OCI-LY1 (cell line): Measurements from ENCODE around the gene AAK1.

Experiments
- H2AFZ ChIP-seq: fragments of 200-600 bp; sonication (generic), shearing (Covaris generic); 2 replicates; pipeline ENCODE4 v1.6.0; 2014; ENCODE audit warnings: antibody characterized with exemption, mild to moderate bottlenecking, low read length
- H3F3A ChIP-seq: fragments of 200-600 bp; sonication (generic), shearing (Covaris generic); 2 replicates; pipeline ENCODE4 v1.6.0; 2014; ENCODE audit warnings: mild to moderate bottlenecking, antibody characterized with exemption, low read length, moderate library complexity; ENCODE audit not compliant: insufficient read depth
- H3K27ac ChIP-seq: fragments of 200-600 bp; sonication (generic); 2 replicates; pipeline ENCODE4 v1.5.1; 2014; ENCODE audit warnings: low read length, mixed run types, mild to moderate bottlenecking, low read depth; ENCODE audit not compliant: poor library complexity, severe bottlenecking
- H3K27me3 ChIP-seq: fragments of 200-600 bp; sonication (generic); 2 replicates; pipeline ENCODE4 v1.6.0; 2014; ENCODE audit warnings: antibody characterized with exemption, mild to moderate bottlenecking, low read length, moderate library complexity; ENCODE audit not compliant: insufficient read depth
- H3K36me3 ChIP-seq: fragments of 200-600 bp; sonication (generic); 2 replicates; pipeline ENCODE4 v1.6.1; 2014; ENCODE audit warnings: mild to moderate bottlenecking, antibody characterized with exemption, low read length, moderate library complexity, mixed read lengths; ENCODE audit not compliant: insufficient read depth
- H3K4me1 ChIP-seq: fragments of 200-600 bp; sonication (generic); 2 replicates; pipeline ENCODE4 v1.5.1; 2014; ENCODE audit warnings: mild to moderate bottlenecking, low read length, moderate library complexity; ENCODE audit not compliant: insufficient read depth, severe bottlenecking
- H3K4me2 ChIP-seq: fragments of 200-600 bp; sonication (generic), shearing (Covaris generic); 2 replicates; pipeline ENCODE4 v1.6.1; 2014; ENCODE audit warnings: low read length
- H3K4me3 ChIP-seq: fragments of 200-600 bp; sonication (generic); 2 replicates; pipeline ENCODE4 v1.5.1; 2014; ENCODE audit warnings: low read length, low read depth, mild to moderate bottlenecking, mixed read lengths; ENCODE audit not compliant: poor library complexity, severe bottlenecking
- H3K79me2 ChIP-seq: fragments of 200-600 bp; shearing (Covaris generic); 2 replicates; pipeline ENCODE4 v1.6.1; 2016; ENCODE audit warnings: mixed run types, low read length, mixed read lengths; ENCODE audit not compliant: insufficient read depth
- H3K9ac ChIP-seq: fragments of 200-600 bp; sonication (generic), shearing (Covaris generic); 2 replicates; pipeline ENCODE4 v1.6.1; 2014; ENCODE audit warnings: mild to moderate bottlenecking, low read length, mixed read lengths
- H3K9me2 ChIP-seq: fragments of 200-600 bp; sonication (generic), shearing (Covaris generic); 2 replicates; pipeline ENCODE4 v1.6.1; 2014; ENCODE audit warnings: low read depth, mild to moderate bottlenecking, low read length, mixed read lengths
- H3K9me3 ChIP-seq: fragments of 200-600 bp; shearing (Covaris generic); 2 replicates; pipeline ENCODE4 v1.6.1; 2014; ENCODE audit warnings: low read length, mixed read lengths
- H4K20me1 ChIP-seq: fragments of 200-600 bp; sonication (generic), shearing (Covaris generic); 2 replicates; pipeline ENCODE4 v1.6.0; 2016; ENCODE audit warnings: mild to moderate bottlenecking, low read length; ENCODE audit not compliant: insufficient read depth
- CTCF ChIP-seq: fragments of 200-600 bp; sonication (generic), shearing (Covaris generic); IDR thresholded peaks from 2 replicates; pipeline ENCODE4 v1.5.1; 2017; ENCODE audit warnings: mild to moderate bottlenecking, antibody characterized with exemption, low read length, moderate library complexity, mixed read lengths
- EZH2 ChIP-seq: fragments of 200-600 bp; sonication (generic), shearing (Covaris generic); IDR thresholded peaks from 2 replicates; pipeline ENCODE4 v1.8.0; 2017; ENCODE audit warnings: borderline replicate concordance, mixed run types, mild to moderate bottlenecking, antibody characterized with exemption, low read length, moderate library complexity, mixed read lengths

Gene AAK1

GRCh38 chr2:69483024-69483423, 160.5 kb downstream of the AAK1 start:
- H3K9ac ChIP-seq = no peak overlapping the region
- TF ChIP-seq EZH2 (no peak), CTCF (no peak)
- H3K79me2 ChIP-seq = no peaks in the 10 kb centered on the region
- no peak overlapping the region for H3K4me2 ChIP-seq
- H3K9me2 ChIP-seq = no peaks in the 10 kb centered on the region
- H3F3A ChIP-seq = no peaks in the 10 kb centered on the region
- H3K27me3 ChIP-seq = no peaks in the 10 kb centered on the region
- no peaks in the 10 kb centered on the region for H4K20me1 ChIP-seq
- H2AFZ ChIP-seq = no peak overlapping the region
- no peak overlapping the region for H3K4me3 ChIP-seq
- peaks cover 22% of the 10 kb centered on the region for H3K4me1 ChIP-seq
- no peaks in the 10 kb centered on the region for H3K36me3 ChIP-seq
- no peaks in the 10 kb centered on the region for H3K9me3 ChIP-seq
- no peak overlapping the region for H3K27ac ChIP-seq

GRCh38 chr2:69482471-69482870, 161.1 kb downstream of the AAK1 start:
- H3K9ac ChIP-seq = no peak overlapping the region
- H3K4me2 ChIP-seq = no peak overlapping the region
- no peaks in the 10 kb centered on the region for H3F3A ChIP-seq
- no peak overlapping the region for H3K27ac ChIP-seq
- no peaks in the 10 kb centered on the region for H3K27me3 ChIP-seq
- no peak overlapping the region for H3K4me3 ChIP-seq
- H3K36me3 ChIP-seq = no peaks in the 10 kb centered on the region
- TF ChIP-seq EZH2 (no peak), CTCF (no peak)
- H3K4me1 ChIP-seq = peaks cover 22% of the 10 kb centered on the region
- H4K20me1 ChIP-seq = no peaks in the 10 kb centered on the region
- no peak overlapping the region for H2AFZ ChIP-seq
- H3K79me2 ChIP-seq = no peaks in the 10 kb centered on the region
- no peaks in the 10 kb centered on the region for H3K9me2 ChIP-seq
- no peaks in the 10 kb centered on the region for H3K9me3 ChIP-seq

DNA sequence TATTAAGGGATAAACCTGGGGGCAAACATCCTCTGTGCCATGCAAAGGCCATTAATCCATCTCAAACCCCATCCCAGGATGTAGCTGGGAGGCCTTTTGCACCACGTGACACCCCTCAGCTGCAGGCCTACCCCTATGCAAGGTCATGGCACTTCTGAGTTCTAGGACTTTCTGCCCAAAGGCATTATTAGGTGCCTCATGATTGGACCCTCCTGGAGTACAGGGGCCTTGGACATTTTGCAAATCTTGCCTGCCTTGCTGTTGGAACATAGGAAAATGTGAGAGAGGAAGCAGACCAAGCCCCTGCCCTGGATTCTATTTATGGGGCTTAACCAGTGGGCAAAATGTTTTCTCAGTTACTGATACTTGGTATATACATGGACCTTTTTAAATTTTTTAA, 162.1 kb downstream of the AAK1 start:
- H3K9me2 ChIP-seq = no peaks in the 10 kb centered on the region
- no peaks in the 10 kb centered on the region for H3K36me3 ChIP-seq
- no peaks in the 10 kb centered on the region for H3F3A ChIP-seq
- no peaks in the 10 kb centered on the region for H3K9me3 ChIP-seq
- no peak overlapping the region for H3K27ac ChIP-seq
- no peak overlapping the region for H3K9ac ChIP-seq
- H3K4me2 ChIP-seq = no peak overlapping the region
- H3K27me3 ChIP-seq = no peaks in the 10 kb centered on the region
- H4K20me1 ChIP-seq = no peaks in the 10 kb centered on the region
- no peak overlapping the region for H3K4me3 ChIP-seq
- H3K79me2 ChIP-seq = no peaks in the 10 kb centered on the region
- no peak for TF ChIP-seq EZH2
- no peak for TF ChIP-seq CTCF
- no peak overlapping the region for H2AFZ ChIP-seq
- peaks cover 22% of the 10 kb centered on the region for H3K4me1 ChIP-seq
